H1 (cell line): ENCODE data around the gene HDHD5. TPM values are rescaled to one million over a fixed set of nuclear protein-coding genes. Genes with fewer than 3 reads are reported as not detected.

Experiments
- CTCF ChIA-PET: fragments of 300-600 bp; sonication (Branson Sonifier 250); formaldehyde crosslinking; loops from one replicate; lab custom pipeline; 2021; ENCODE audit not compliant: partially characterized antibody; lab: Charles Lee
- POLR2A ChIA-PET: fragments of 300-600 bp; sonication (Branson Sonifier 250); formaldehyde crosslinking; loops from one replicate; lab custom pipeline; 2021; ENCODE audit warnings: inconsistent platforms; ENCODE audit not compliant: partially characterized antibody; lab: Charles Lee
- DNase-seq, 2 experiments: peaks; one replicate each; pipeline versions ENCODE4 v3.0.0 to v3.0.0-alpha.2; 2010 to 2022; ENCODE audit warnings: low spot score in 2 of 2, low read depth in 1 of 2, mixed read lengths in 1 of 2
- FAIRE-seq: peaks from 2 replicates; lab custom pipeline; 2011; peaks lifted over from hg19 to GRCh38; lab: Jason Lieb, UNC
- H2AFZ ChIP-seq: 2 replicates; pipeline ENCODE4 v1.8.1; 2012; ENCODE audit warnings: low read length, inconsistent platforms
- H2AK5ac ChIP-seq: 2 replicates; pipeline ENCODE4 v1.6.1; 2013; ENCODE audit warnings: low read depth, low read length
- H2BK120ac ChIP-seq: replicated peaks from 2 replicates; pipeline ENCODE3; 2013; ENCODE audit warnings: low read depth, low read length, inconsistent platforms
- H2BK12ac ChIP-seq: 2 replicates; pipeline ENCODE4 v1.6.1; 2013; ENCODE audit warnings: low read depth, low read length
- H2BK15ac ChIP-seq: 2 replicates; pipeline ENCODE4 v1.6.1; 2013; ENCODE audit warnings: low read length
- H2BK20ac ChIP-seq: 2 replicates; pipeline ENCODE4 v1.6.1; 2013; ENCODE audit warnings: low read length
- H2BK5ac ChIP-seq: 2 replicates; pipeline ENCODE4 v1.6.1; 2013; ENCODE audit warnings: low read depth, low read length
- H3K14ac ChIP-seq: 2 replicates; pipeline ENCODE4 v1.6.1; 2013; ENCODE audit warnings: inconsistent platforms; ENCODE audit not compliant: insufficient read length
- H3K18ac ChIP-seq: 2 replicates; pipeline ENCODE4 v1.6.1; 2013; ENCODE audit warnings: low read length; ENCODE audit errors: extremely low read depth
- H3K23ac ChIP-seq: 2 replicates; pipeline ENCODE4 v1.6.1; 2013; ENCODE audit warnings: inconsistent platforms; ENCODE audit not compliant: insufficient read length
- H3K23me2 ChIP-seq: 2 replicates; pipeline ENCODE4 v1.6.1; 2013; ENCODE audit warnings: low read depth, low read length
- H3K27ac ChIP-seq: 2 replicates; pipeline ENCODE4 v1.6.1; 2011; ENCODE audit warnings: low read depth, low read length, inconsistent platforms
- H3K27me3 ChIP-seq, 4 experiments: replicated peaks in 1 of 4; 1 replicate in 1 of 4; 2 replicates in 3 of 4; pipeline versions ENCODE4 v1.6.1 to v1.8.1; 2011 to 2013; ENCODE audit warnings: low read length in 3 of 4, mild to moderate bottlenecking in 3 of 4, inconsistent platforms in 2 of 4, mixed read lengths in 2 of 4, moderate library complexity in 1 of 4; ENCODE audit not compliant: control insufficient read depth in 3 of 4, insufficient read depth in 3 of 4; ENCODE audit errors: extremely low read depth in 1 of 4
- H3K36me3 ChIP-seq, 4 experiments: 2 replicates each; pipeline versions ENCODE4 v1.6.1 to v1.8.1; 2011 to 2013; ENCODE audit warnings: mild to moderate bottlenecking in 4 of 4, low read length in 3 of 4, moderate library complexity in 2 of 4, control low read depth in 1 of 4, inconsistent platforms in 1 of 4; ENCODE audit not compliant: insufficient read depth in 4 of 4, control insufficient read depth in 2 of 4
- H3K4ac ChIP-seq: replicated peaks from 2 replicates; pipeline ENCODE3; 2013; ENCODE audit warnings: low read length, low read depth, mixed read lengths, inconsistent platforms; ENCODE audit not compliant: insufficient read length
- H3K4me1 ChIP-seq, 4 experiments: replicated peaks in 1 of 4; 1 replicate in 1 of 4; 2 replicates in 3 of 4; pipeline versions ENCODE4 v1.6.1 to v1.8.1; 2011 to 2013; ENCODE audit warnings: low read length in 3 of 4, inconsistent platforms in 2 of 4, mixed read lengths in 1 of 4; ENCODE audit not compliant: insufficient read depth in 4 of 4, control insufficient read depth in 3 of 4
- H3K4me2 ChIP-seq, 2 experiments: 2 replicates each; pipeline versions ENCODE4 v1.6.1 to v1.8.1; 2011 to 2013; ENCODE audit warnings: low read depth in 2 of 2, low read length in 2 of 2, control low read depth in 1 of 2, inconsistent platforms in 1 of 2, mild to moderate bottlenecking in 1 of 2; ENCODE audit not compliant: insufficient read depth in 1 of 2
- H3K4me3 ChIP-seq, 4 experiments: fragments of 200-600, 300-600 bp in 1 of 4; sonication (generic), shearing (Covaris generic), sonication (Bioruptor Twin) in 1 of 4; 2 replicates each; pipeline versions ENCODE4 v1.5.1 to v1.8.1; 2011 to 2016; ENCODE audit warnings: low read length in 4 of 4, low read depth in 3 of 4, control low read depth in 2 of 4, inconsistent platforms in 2 of 4, mild to moderate bottlenecking in 2 of 4, mixed read lengths in 1 of 4, moderate library complexity in 1 of 4; ENCODE audit not compliant: insufficient read depth in 2 of 4; ENCODE audit errors: extremely low read depth in 1 of 4
- H3K56ac ChIP-seq: replicated peaks from 2 replicates; pipeline ENCODE3; 2013; ENCODE audit warnings: low read depth, mild to moderate bottlenecking, mixed read lengths, low read length, inconsistent platforms; ENCODE audit not compliant: insufficient read length
- H3K79me1 ChIP-seq: 2 replicates; pipeline ENCODE4 v1.6.1; 2013; ENCODE audit warnings: low read depth, low read length, control low read depth
- H3K79me2 ChIP-seq, 2 experiments: 2 replicates each; pipeline versions ENCODE4 v1.6.1 to v1.8.1; 2012 to 2013; ENCODE audit warnings: low read length in 2 of 2, mild to moderate bottlenecking in 2 of 2, inconsistent platforms in 1 of 2; ENCODE audit not compliant: insufficient read depth in 2 of 2, control insufficient read depth in 1 of 2
- H3K9ac ChIP-seq, 4 experiments: replicated peaks in 1 of 4; 1 replicate in 1 of 4; 2 replicates in 3 of 4; pipeline versions ENCODE4 v1.6.1 to v1.8.1; 2011 to 2013; ENCODE audit warnings: low read depth in 3 of 4, low read length in 3 of 4, control low read depth in 2 of 4, mild to moderate bottlenecking in 2 of 4, moderate library complexity in 2 of 4, inconsistent platforms in 1 of 4; ENCODE audit errors: extremely low read depth in 1 of 4
- H3K9me3 ChIP-seq, 2 experiments: 2 replicates each; pipeline versions ENCODE4 v1.6.1 to v1.8.1; 2012 to 2013; ENCODE audit warnings: mild to moderate bottlenecking in 2 of 2, moderate library complexity in 2 of 2, control low read depth in 1 of 2, inconsistent platforms in 1 of 2, low read depth in 1 of 2, low read length in 1 of 2, mixed read lengths in 1 of 2; ENCODE audit not compliant: insufficient read depth in 2 of 2
- H4K20me1 ChIP-seq, 2 experiments: replicated peaks in 1 of 2; 2 replicates each; pipeline versions ENCODE3 to v1.8.1; 2011 to 2013; ENCODE audit warnings: inconsistent platforms in 2 of 2, low read length in 2 of 2, mild to moderate bottlenecking in 1 of 2; ENCODE audit not compliant: insufficient read depth in 2 of 2, control insufficient read depth in 1 of 2
- H4K5ac ChIP-seq: 2 replicates; pipeline ENCODE4 v1.6.1; 2013; ENCODE audit warnings: low read length, low read depth, mixed read lengths, inconsistent platforms; ENCODE audit not compliant: insufficient read length
- H4K8ac ChIP-seq: 2 replicates; pipeline ENCODE4 v1.8.0; 2013; ENCODE audit warnings: mild to moderate bottlenecking, moderate library complexity, low read length, inconsistent platforms; ENCODE audit not compliant: insufficient read depth; ENCODE audit errors: extremely low read depth
- H4K91ac ChIP-seq: replicated peaks from 2 replicates; pipeline ENCODE3; 2013; ENCODE audit warnings: low read length, mixed read lengths, inconsistent platforms; ENCODE audit not compliant: insufficient read length
- ASH2L ChIP-seq: fragments of 200-600, 300-600 bp; sonication (generic); IDR thresholded peaks from one replicate; pipeline ENCODE4 v1.7.1; 2017; ENCODE audit warnings: low read length
- BCL11A ChIP-seq, 2 experiments: IDR thresholded peaks; one replicate each; pipeline ENCODE4 v1.6.1; 2011; ENCODE audit warnings: low read depth in 2 of 2, low read length in 2 of 2, mild to moderate bottlenecking in 2 of 2
- KDM1A ChIP-seq: fragments of 200-600, 300-600 bp; sonication (generic); IDR thresholded peaks from 2 replicates; pipeline ENCODE4 v1.7.1; 2016; ENCODE audit warnings: mild to moderate bottlenecking, low read length, borderline replicate concordance
- KDM5A ChIP-seq: fragments of 200-600 bp; IDR thresholded peaks from 2 replicates; pipeline ENCODE4 v1.7.1; 2012; ENCODE audit warnings: mild to moderate bottlenecking, low read length, inconsistent platforms, mixed read lengths
- POLR2A ChIP-seq, 2 experiments: IDR thresholded peaks; 1 replicate in 1 of 2; 2 replicates in 1 of 2; pipeline ENCODE4 v1.6.1; 2011; ENCODE audit warnings: low read depth in 2 of 2, low read length in 2 of 2, mild to moderate bottlenecking in 2 of 2; ENCODE audit errors: control extremely low read depth in 1 of 2
- RFX5 ChIP-seq: IDR thresholded peaks from 2 replicates; pipeline ENCODE4 v1.6.1; 2011; ENCODE audit warnings: low read depth, low read length, improper control_type of control experiment, borderline replicate concordance
- TCF12 ChIP-seq: IDR thresholded peaks from 2 replicates; pipeline ENCODE4 v1.6.1; 2011; ENCODE audit warnings: low read depth, mild to moderate bottlenecking, low read length
- WGBS, 2 experiments: shearing (Covaris generic) in 1 of 2; methylation state at CpG; one replicate each; pipeline versions ENCODE4 v1.1.6 to v1.1.7; 2013 to 2015; ENCODE audit warnings: low lambda C conversion rate in 2 of 2, mixed read lengths in 2 of 2, inconsistent platforms in 1 of 2, low coverage in 1 of 2, missing lambda C conversion rate in 1 of 2; ENCODE audit not compliant: insufficient replicate concordance in 2 of 2, insufficient coverage in 1 of 2, insufficient read length in 1 of 2; ENCODE audit errors: extremely low coverage in 1 of 2, missing lambda C conversion rate in 1 of 2; 5-methylcytosine and 5-hydroxymethylcytosine counted together
- polyA plus RNA-seq, 7 experiments: library from polyadenylated mRNA; depleted of rRNA in 3 of 7; stranded (reverse) in 5 of 7; unstranded in 2 of 7; fragments of >200 nt in 5 of 7; fragments of 200-250 nt in 2 of 7; gene quantifications; 1 replicate in 5 of 7; 2 replicates in 1 of 7; 4 replicates in 1 of 7; pipeline versions ENCODE4 v1.2.1 to v1.2.3, GENCODE V29; 2011 to 2013; ENCODE audit warnings: missing spikeins in 2 of 7, mixed read lengths in 2 of 7
- total RNA-seq: library from RNA; stranded (reverse); fragmentation: NEBNext Ultra II Directional; extraction: Animal tissue kit (Norgen Biotek cat#: 25700); gene quantifications from 2 replicates; pipeline ENCODE4 v1.2.1, GENCODE V29; 2021

Gene HDHD5
- total and polyA plus RNA-seq, 2 of the 8 experiments (the other 6 are each of a cell fraction or from before 2014, with no cell fraction given) = 68.3 to 123 TPM

DNA sequence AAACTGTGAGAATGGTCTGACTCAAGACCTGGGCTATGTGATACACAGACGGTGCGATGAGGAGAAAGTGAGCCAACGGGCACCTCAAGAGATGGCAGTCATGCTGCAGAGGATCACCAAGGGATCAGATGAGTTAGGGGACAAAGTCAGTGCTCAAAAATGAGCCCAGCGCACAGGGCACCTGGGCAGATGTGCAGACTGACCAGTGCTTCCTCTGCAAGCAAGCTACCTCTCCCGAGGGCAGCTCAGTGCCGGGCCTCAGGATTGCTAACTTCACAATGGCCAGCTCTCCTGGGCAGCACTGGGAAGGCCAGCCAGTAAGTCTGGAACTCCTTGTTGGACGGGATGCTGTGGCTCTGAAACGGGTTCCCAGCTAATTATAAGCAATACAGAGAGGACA lies 15.3 kb downstream of the HDHD5 start:
- H2AFZ ChIP-seq = no peak overlapping the region
- H3K4ac ChIP-seq = no peak overlapping the region
- no peak overlapping the region for H3K56ac ChIP-seq
- no peak overlapping the region for H2BK20ac ChIP-seq
- peaks cover 8% of the 10 kb centered on the region for H3K79me1 ChIP-seq
- no peak overlapping the region for H3K23ac ChIP-seq
- no peaks in the 10 kb centered on the region for H3K27me3 ChIP-seq
- no peak overlapping the region for H3K9ac ChIP-seq
- H4K8ac ChIP-seq = no peak overlapping the region; the same call in 1 of the 2 replicates
- no peak for TF ChIP-seq BCL11A (IDR thresholded peaks at IDR 0.05; ENCODE audit: low read depth in 2 of 2, low read length in 2 of 2)
- no peak for TF ChIP-seq TCF12
- TF ChIP-seq POLR2A (IDR thresholded peaks at IDR 0.05; ENCODE audit: control extremely low read depth in 1 of 2, low read depth in 2 of 2, low read length in 2 of 2) = no peak
- no peak for TF ChIP-seq KDM1A
- no peak for TF ChIP-seq KDM5A
- no peak for TF ChIP-seq ASH2L
- TF ChIP-seq RFX5 = no peak
- TF ChIP-seq, all 59 proteins: peak for 0
- H3K4me2 ChIP-seq = no peak overlapping the region
- H3K79me2 ChIP-seq = peaks cover 4 to 20% of the 10 kb centered on the region in 2 experiments; a peak in 3 of 4 replicates
- H3K18ac ChIP-seq = no peak overlapping the region
- 95% methylated on average over 8 of the region's 8 CpGs; no CpG with 5 or more reads in 1 of the 2 experiments for WGBS, 2 experiments
- no peak overlapping the region for H2BK15ac ChIP-seq
- peaks cover 2 to 18% of the 10 kb centered on the region in 2 experiments for H4K20me1 ChIP-seq
- peaks cover 7 to 35% (median 28%) of the 10 kb centered on the region in 4 experiments; a peak in 6 of 8 replicates for H3K36me3 ChIP-seq
- no peak overlapping the region for H2BK5ac ChIP-seq
- DNase-seq (no peak), FAIRE-seq (no peak)
- H3K9me3 ChIP-seq = no peaks in the 10 kb centered on the region
- CTCF ChIA-PET = interaction anchor here (0.6 to 1.3 kb wide), 4 partner anchors 8 to 666 kb away, joined by 3 to 6 read pairs (median 4); no protein-coding TSS in a partner anchor
- no peaks in the 10 kb centered on the region for H3K4me1 ChIP-seq
- no peak overlapping the region for H3K27ac ChIP-seq
- no peak overlapping the region for H4K91ac ChIP-seq
- no peak overlapping the region for H2BK12ac ChIP-seq
- H2AK5ac ChIP-seq = no peak overlapping the region
- no peak overlapping the region for H4K5ac ChIP-seq
- H3K23me2 ChIP-seq = no peaks in the 10 kb centered on the region
- POLR2A ChIA-PET = interaction anchor here (0.6 to 1.0 kb wide), 3 partner anchors 10 to 89 kb away, joined by 3 to 4 read pairs (median 3); no protein-coding TSS in a partner anchor
- no peak overlapping the region for H3K4me3 ChIP-seq
- no peak overlapping the region for H3K14ac ChIP-seq
- no peak overlapping the region for H2BK120ac ChIP-seq
